PC-9 (cell line): ENCODE data around the gene CPLX4.

Experiments used
- CTCF ChIP-seq: fragments of 200-600 bp; sonication (generic); conservative IDR thresholded peaks from 2 replicates; pipeline ENCODE4 v1.6.1; 2017; ENCODE audit warnings: mixed run types, antibody characterized with exemption, mild to moderate bottlenecking, moderate library complexity
- EZH2 ChIP-seq: fragments of 200-600 bp; sonication (generic); IDR thresholded peaks from 2 replicates; pipeline ENCODE4 v1.8.0; 2017; ENCODE audit warnings: antibody characterized with exemption, low read depth

DNA sequence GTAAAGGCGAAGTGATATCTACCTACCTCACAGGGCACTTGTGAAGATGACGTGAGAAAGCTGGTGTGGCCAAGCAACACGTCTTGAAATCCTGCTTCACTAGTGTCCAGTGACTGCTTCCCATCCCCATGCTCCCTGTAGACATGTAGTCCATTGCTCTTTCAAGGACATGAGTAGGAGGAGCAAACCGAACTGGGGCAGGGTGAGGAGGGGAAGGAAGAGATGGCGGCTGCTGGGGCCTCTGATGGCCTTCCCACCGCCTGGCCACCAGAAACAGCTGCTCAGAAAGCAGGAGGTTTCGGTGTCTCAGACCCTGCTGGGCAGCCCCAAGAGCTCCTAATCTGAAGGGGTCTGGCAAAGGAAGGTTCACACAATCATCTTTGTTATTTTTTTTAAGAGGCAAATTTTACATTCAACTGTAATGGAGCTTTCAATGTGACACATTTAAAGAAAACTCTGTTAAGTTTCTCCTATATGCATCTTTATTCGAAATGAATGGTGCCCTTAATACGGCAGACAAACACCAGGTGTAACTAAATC lies 14.7 kb downstream of the CPLX4 start:
- no peak for TF ChIP-seq CTCF
- TF ChIP-seq EZH2, result no peak
